ENCODE data around the gene FFAR4.

GRCh38 chr10:93573924-93574323, 7.5 kb downstream of the FFAR4 start:
- no peak for TF ChIP-seq ZNF274 (IDR thresholded peaks at IDR 0.05; ENCODE audit: low read depth, low read length)
- no peak for TF ChIP-seq SUZ12 (IDR thresholded peaks at IDR 0.05; ENCODE audit: extremely low read depth, insufficient read depth, insufficient read length)

Data from NT2/D1 (cell line).